Lower leg skin (tissue), 3 donors: ENCODE data around the gene CCNYL1.

Source experiments
- CTCF ChIP-seq, 3 donors: fragments of 450-650 bp; IDR thresholded peaks; one replicate each; pipeline ENCODE4 v1.5.1; 2016; ENCODE audit warnings: antibody characterized with exemption in 3 of 3, mild to moderate bottlenecking in 3 of 3, moderate library complexity in 2 of 3
- POLR2A ChIP-seq, 2 donors: fragments of 450-650 bp; IDR thresholded peaks; one replicate each; pipeline ENCODE4 v1.6.1; 2016 to 2017; ENCODE audit warnings: antibody characterized with exemption in 2 of 2, mild to moderate bottlenecking in 1 of 2, moderate library complexity in 1 of 2

GRCh38 chr2:207733597-207734240, 22.3 kb downstream of the CCNYL1 start:
- TF ChIP-seq POLR2A (IDR thresholded peaks at IDR 0.05): no peak
- TF ChIP-seq CTCF (IDR thresholded peaks at IDR 0.05): no peak
